Colonic mucosa (tissue), 4 donors: ENCODE measurements around the gene HIVEP3. TPM values are rescaled to one million over a fixed set of nuclear protein-coding genes. Genes with fewer than 3 reads are reported as not detected.

ENCODE experiments used
- DNase-seq: peaks from one replicate; pipeline ENCODE4 v3.0.0-alpha.2; 2020
- H3K27ac ChIP-seq: fragments of 200-600 bp; one replicate; pipeline ENCODE4 v1.8.0; 2021
- H3K27me3 ChIP-seq: fragments of 200-600 bp; one replicate; pipeline ENCODE4 v1.8.0; 2021
- H3K36me3 ChIP-seq: fragments of 200-600 bp; one replicate; pipeline ENCODE4 v1.8.0; 2021
- H3K4me1 ChIP-seq: fragments of 200-600 bp; one replicate; pipeline ENCODE4 v1.8.0; 2021; ENCODE audit warnings: mild to moderate bottlenecking
- H3K4me3 ChIP-seq: fragments of 200-600 bp; one replicate; pipeline ENCODE4 v1.8.0; 2021
- H3K9ac ChIP-seq, 2 donors: one replicate each; pipeline ENCODE4 v1.7.0; 2013; ENCODE audit warnings: control low read depth in 2 of 2, low read depth in 2 of 2, low read length in 2 of 2
- H3K9me3 ChIP-seq: fragments of 200-600 bp; one replicate; pipeline ENCODE4 v1.8.0; 2021
- CTCF ChIP-seq: fragments of 200-600 bp; IDR thresholded peaks from one replicate; pipeline ENCODE4 v1.8.0; 2022; ENCODE audit warnings: antibody characterized with exemption, mild to moderate bottlenecking
- intact Hi-C: fragments of 100-400 bp; cut with DNase I; formaldehyde crosslinking; loops from one replicate; pipeline ENCODE4 v1.14.1; 2022
- total RNA-seq, 2 donors: library from RNA; stranded (reverse); fragmentation: NEBNext Ultra II Directional in 1 of 2; extraction: Animal tissue kit (Norgen Biotek cat#: 25700) in 1 of 2; gene quantifications; one replicate each; pipeline ENCODE4 v1.2.1, GENCODE V29; 2021
- donor health status: healthy.
- donor health status: DM: no; HTN: no; CAD: no.
- donor health status: DM: no; HTN: no; CAD: no.

HIVEP3 gene
- total RNA-seq, 2 donors from 2014 or later = 1.9 to 3.3 TPM

GRCh38 chr1:41485605-41486004 lies 433.1 kb downstream of the HIVEP3 start:
- no peak for DNase-seq
- TF ChIP-seq CTCF = no peak
- Histone ChIP-seq H3K36me3 (no peaks in the 10 kb centered on the region), H3K9me3 (no peaks in the 10 kb centered on the region), H3K4me1 (peaks cover 5% of the 10 kb centered on the region), H3K4me3 (no peak overlapping the region), H3K27me3 (no peaks in the 10 kb centered on the region), H3K9ac (no peak overlapping the region), H3K27ac (no peak overlapping the region)
- intact Hi-C loops = no loop called here

- peak; percentile 16 for TF ChIP-seq CTCF
- Histone ChIP-seq H3K9ac (peak within 1 kb of the TSS in 1 of 2 donors; percentile 64), H3K36me3 (no peaks in the 10 kb centered on the region), H3K9me3 (no peaks in the 10 kb centered on the region), H3K4me3 (peak within 1 kb of the TSS; percentile 15), H3K4me1 (peaks cover 5% of the 10 kb centered on the region), H3K27me3 (no peaks in the 10 kb centered on the region), H3K27ac (peak within 1 kb of the TSS; percentile 30)
- DNase-seq = peak; percentile 89
- intact Hi-C loops = no loop called here
Measured at GRCh38 chr1:41484402-41485241, 434.1 kb downstream of the HIVEP3 start, which contains the start of gene EDN2. EDN2 (minus strand) TSS chr1:41484683; CDS start chr1:41484601, 82 bp downstream.

GRCh38 chr1:41483960-41484401 lies 434.7 kb downstream of the HIVEP3 start:
- no peaks in the 10 kb centered on the region for H3K9me3 ChIP-seq
- H3K4me1 ChIP-seq = peaks cover 5% of the 10 kb centered on the region
- DNase-seq = no peak
- H3K4me3 ChIP-seq = peak overlapping the region; percentile 15
- no peaks in the 10 kb centered on the region for H3K36me3 ChIP-seq
- H3K27me3 ChIP-seq = no peaks in the 10 kb centered on the region
- intact Hi-C loops = no loop called here
- peak overlapping the region in 1 of 2 donors; percentile 54 for H3K9ac ChIP-seq
- no peak overlapping the region for H3K27ac ChIP-seq
- no peak for TF ChIP-seq CTCF

- Histone ChIP-seq H3K9me3 (no peaks in the 10 kb centered on the region), H3K4me1 (peaks cover 5% of the 10 kb centered on the region), H3K27me3 (no peaks in the 10 kb centered on the region), H3K27ac (no peak overlapping the region), H3K36me3 (no peaks in the 10 kb centered on the region), H3K4me3 (no peak overlapping the region), H3K9ac (peak overlapping the region in 1 of 2 donors; percentile 64)
- TF ChIP-seq CTCF = no peak
- DNase-seq = no peak
- intact Hi-C loops = no loop called here
Measured at GRCh38 chr1:41483001-41483850, 435.5 kb downstream of the HIVEP3 start.

- intact Hi-C loops = no loop called here
- DNase-seq = peak; percentile 94
- Histone ChIP-seq H3K4me3 (no peak overlapping the region), H3K9ac (peak overlapping the region in 1 of 2 donors; percentile 64), H3K27ac (no peak overlapping the region), H3K36me3 (no peaks in the 10 kb centered on the region), H3K9me3 (no peaks in the 10 kb centered on the region), H3K27me3 (no peaks in the 10 kb centered on the region), H3K4me1 (peaks cover 5% of the 10 kb centered on the region)
- no peak for TF ChIP-seq CTCF
Measured at GRCh38 chr1:41482001-41482765, 436.5 kb downstream of the HIVEP3 start.
